ENCODE results near the gene UNC5C.

- TF ChIP-seq CTCF (IDR thresholded peaks at IDR 0.05) (no peak), POLR2A (IDR thresholded peaks at IDR 0.05) (no peak), EP300 (IDR thresholded peaks at IDR 0.05) (no peak), POLR2AphosphoS5 (IDR thresholded peaks at IDR 0.05) (no peak)
Measured at GRCh38 chr4:95114521-95114920, 434.3 kb downstream of the UNC5C start.
